Heart left ventricle (tissue), 16 donors: ENCODE data around the gene MLN. TPM values are rescaled to one million over a fixed set of nuclear protein-coding genes. Genes with fewer than 3 reads are reported as not detected.

Experiments
- ATAC-seq, 4 donors: fragments of 200-7000 bp; cut with Tn5 transposase; one replicate each; pipeline ENCODE4 v1.9.1; 2020 to 2022; ENCODE audit warnings: moderate library complexity in 4 of 4, mild to moderate bottlenecking in 3 of 4, moderate number of reproducible peaks in 1 of 4
- DNase-seq, 5 donors: peaks; one replicate each; pipeline ENCODE4 v3.0.0-alpha.2; 2020
- H3K27ac ChIP-seq, 12 donors: fragments of 200-600 bp; sonication (generic) in 4 of 12; one replicate each; pipeline versions ENCODE4 v1.5.0 to v1.8.0; 2016 to 2022; ENCODE audit warnings: mild to moderate bottlenecking in 2 of 12
- H3K27me3 ChIP-seq, 9 donors: fragments of 200-600 bp; sonication (generic) in 2 of 9; one replicate each; pipeline versions ENCODE4 v1.5.1 to v1.8.0; 2016 to 2022; ENCODE audit warnings: mild to moderate bottlenecking in 3 of 9
- H3K36me3 ChIP-seq, 9 donors: fragments of 200-600 bp; sonication (generic) in 2 of 9; one replicate each; pipeline versions ENCODE4 v1.5.0 to v1.8.0; 2018 to 2022; ENCODE audit warnings: mild to moderate bottlenecking in 2 of 9
- H3K4me1 ChIP-seq, 12 donors: fragments of 200-600 bp; sonication (generic) in 4 of 12; one replicate each; pipeline versions ENCODE4 v1.5.0 to v1.8.0; 2016 to 2022; ENCODE audit warnings: mild to moderate bottlenecking in 3 of 12
- H3K4me3 ChIP-seq, 12 donors: fragments of 200-600 bp; sonication (generic) in 4 of 12; one replicate each; pipeline versions ENCODE4 v1.5.0 to v1.8.0; 2017 to 2022; ENCODE audit warnings: mild to moderate bottlenecking in 9 of 12, moderate library complexity in 4 of 12
- H3K9me3 ChIP-seq, 12 donors: fragments of 200-600 bp; sonication (generic) in 4 of 12; one replicate each; pipeline versions ENCODE4 v1.5.0 to v1.8.0; 2016 to 2022; ENCODE audit warnings: mild to moderate bottlenecking in 1 of 12
- POLR2A ChIP-seq, 2 donors: fragments of 450-650 bp; IDR thresholded peaks; one replicate each; pipeline ENCODE4 v1.6.1; 2017; ENCODE audit warnings: antibody characterized with exemption in 2 of 2, mild to moderate bottlenecking in 2 of 2, moderate library complexity in 2 of 2
- WGBS, 4 donors: extraction: QIAGEN DNeasy Blood & Tissue Kit in 2 of 4; methylation state at CpG; one replicate each; pipeline versions ENCODE4 v1.1.5 to v1.1.7; 2013 to 2018; 5-methylcytosine and 5-hydroxymethylcytosine counted together
- intact Hi-C, 10 donors: fragments of 100-400 bp; cut with DNase I; formaldehyde crosslinking; loops; one replicate each; pipeline versions ENCODE4 v1.11.1 to v1.14.2; 2022
- polyA plus RNA-seq, 2 donors: library from polyadenylated mRNA; stranded (reverse); fragments of 200-250 nt; gene quantifications; one replicate each; pipeline ENCODE4 v1.2.3, GENCODE V29; 2013
- total RNA-seq, 9 donors: library from RNA; depleted of rRNA in 2 of 9; stranded (reverse); fragments of >200 nt in 2 of 9; fragmentation: NEBNext Ultra II Directional in 3 of 9; extraction: Animal tissue kit (Norgen Biotek cat#: 25700) in 3 of 9; gene quantifications; one replicate each; pipeline versions ENCODE4 v1.1.0 to v1.2.4, GENCODE V29; 2016 to 2023
- TF ChIP-seq, protein P1 (sequence below), 12 donors: fragments of 200-600 bp; sonication (generic) in 4 of 12; IDR thresholded peaks; one replicate each; pipeline versions ENCODE4 v1.5.0 to v1.8.0; 2018 to 2022; ENCODE audit warnings: antibody characterized with exemption in 12 of 12, mild to moderate bottlenecking in 5 of 12
- donor health status: ischemic (EF 13 %, LVEDD 7.1; RV severe dilation, severe dysfunction).
- donor health status: healthy with polysubstance abuse.
- donor health status: DM: no; HTN: yes; CAD: no.
- donor health status: DM: no; HTN: no; CAD: no.
- donor health status: ischemic (EF 25% LVEDD 6.9; RV normal size, moderate dysfunction).
- donor health status: ischemic (EF 25% LVEDD 5.7; RV mildly dilated, moderate dysfunction).
- donor health status: healthy.
- donor health status: DM: yes; HTN: yes; CAD: no.
- donor health status: ischemic (EF 35%, LVEDD 5.7; RV mildly dilated, moderate dysfunction).
- donor health status: nonischemic (EF 11% LVEDD 7.7; RV severe dilation, severe dysfunction).
- donor health status: DM: yes; HTN: yes; CAD: no.
- donor health status: PGD.
- donor health status: ischemic (EF 29% LVEDD 5.4; RV normal size, mild dysfunction).
- donor health status: nonischemic (EF 23%, LVEDD 6.1; RV moderate dilation, normal function).

Gene MLN
- total and polyA plus RNA-seq, 11 donors = not detected

DNA sequence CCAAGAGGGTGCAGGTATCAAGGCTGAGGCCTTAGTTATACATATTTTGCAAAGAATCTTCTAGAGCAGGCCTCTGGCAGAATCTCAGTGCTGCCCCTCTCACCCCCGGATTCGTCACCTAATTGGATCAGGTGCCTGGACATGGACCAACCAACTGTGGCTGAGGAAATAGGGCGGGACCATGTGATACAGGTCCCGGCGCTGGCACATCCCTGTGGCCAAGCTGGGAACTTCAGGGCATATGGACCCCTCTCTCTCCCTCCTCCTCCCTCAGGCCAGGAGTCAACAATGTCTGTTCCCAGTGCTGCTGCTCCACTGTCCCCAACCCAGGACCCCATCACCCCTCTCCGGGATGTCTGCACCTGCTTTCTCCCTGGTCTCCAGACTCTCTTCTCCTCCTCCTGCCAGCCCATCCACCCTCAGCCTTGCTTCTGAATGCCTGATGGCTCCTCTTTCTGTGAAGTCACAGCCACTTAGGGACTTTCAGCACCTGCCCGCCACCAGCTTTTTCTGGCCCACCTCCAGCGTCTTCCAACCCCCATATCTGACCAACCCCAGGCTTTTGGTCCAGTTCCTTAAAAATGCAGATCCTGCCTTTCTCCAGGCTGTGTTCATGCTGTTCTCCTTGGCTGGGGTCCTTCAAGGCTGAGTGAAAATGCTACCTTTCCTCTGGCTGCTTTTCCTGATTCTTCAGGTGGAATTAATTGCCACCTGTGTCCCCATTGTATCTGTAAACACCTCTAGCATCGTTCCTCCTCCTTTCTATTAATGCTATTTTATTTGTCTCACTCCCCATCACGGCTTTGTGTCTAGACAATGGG, 19.0 kb upstream of the MLN start:
- Histone ChIP-seq H3K27ac (no peak overlapping the region), H3K4me1 (peaks cover 0 to 4% (median 0%) of the 10 kb centered on the region in 12 donors), H3K27me3 (peaks cover 0 to 26% (median 0%) of the 10 kb centered on the region in 9 donors), H3K4me3 (no peak overlapping the region), H3K36me3 (no peaks in the 10 kb centered on the region), H3K9me3 (no peaks in the 10 kb centered on the region)
- TF ChIP-seq, protein P1, sequence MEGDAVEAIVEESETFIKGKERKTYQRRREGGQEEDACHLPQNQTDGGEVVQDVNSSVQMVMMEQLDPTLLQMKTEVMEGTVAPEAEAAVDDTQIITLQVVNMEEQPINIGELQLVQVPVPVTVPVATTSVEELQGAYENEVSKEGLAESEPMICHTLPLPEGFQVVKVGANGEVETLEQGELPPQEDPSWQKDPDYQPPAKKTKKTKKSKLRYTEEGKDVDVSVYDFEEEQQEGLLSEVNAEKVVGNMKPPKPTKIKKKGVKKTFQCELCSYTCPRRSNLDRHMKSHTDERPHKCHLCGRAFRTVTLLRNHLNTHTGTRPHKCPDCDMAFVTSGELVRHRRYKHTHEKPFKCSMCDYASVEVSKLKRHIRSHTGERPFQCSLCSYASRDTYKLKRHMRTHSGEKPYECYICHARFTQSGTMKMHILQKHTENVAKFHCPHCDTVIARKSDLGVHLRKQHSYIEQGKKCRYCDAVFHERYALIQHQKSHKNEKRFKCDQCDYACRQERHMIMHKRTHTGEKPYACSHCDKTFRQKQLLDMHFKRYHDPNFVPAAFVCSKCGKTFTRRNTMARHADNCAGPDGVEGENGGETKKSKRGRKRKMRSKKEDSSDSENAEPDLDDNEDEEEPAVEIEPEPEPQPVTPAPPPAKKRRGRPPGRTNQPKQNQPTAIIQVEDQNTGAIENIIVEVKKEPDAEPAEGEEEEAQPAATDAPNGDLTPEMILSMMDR (IDR thresholded peaks at IDR 0.05) = peak in 1 of 12 donors; percentile 19
- TF ChIP-seq POLR2A (IDR thresholded peaks at IDR 0.05) = no peak
- 51 to 59% (median 56%) methylated on average over 10 of the region's 10 CpGs for WGBS, 4 donors
- ATAC-seq (no peak), DNase-seq (no peak)
- intact Hi-C loops = no loop called here

DNA sequence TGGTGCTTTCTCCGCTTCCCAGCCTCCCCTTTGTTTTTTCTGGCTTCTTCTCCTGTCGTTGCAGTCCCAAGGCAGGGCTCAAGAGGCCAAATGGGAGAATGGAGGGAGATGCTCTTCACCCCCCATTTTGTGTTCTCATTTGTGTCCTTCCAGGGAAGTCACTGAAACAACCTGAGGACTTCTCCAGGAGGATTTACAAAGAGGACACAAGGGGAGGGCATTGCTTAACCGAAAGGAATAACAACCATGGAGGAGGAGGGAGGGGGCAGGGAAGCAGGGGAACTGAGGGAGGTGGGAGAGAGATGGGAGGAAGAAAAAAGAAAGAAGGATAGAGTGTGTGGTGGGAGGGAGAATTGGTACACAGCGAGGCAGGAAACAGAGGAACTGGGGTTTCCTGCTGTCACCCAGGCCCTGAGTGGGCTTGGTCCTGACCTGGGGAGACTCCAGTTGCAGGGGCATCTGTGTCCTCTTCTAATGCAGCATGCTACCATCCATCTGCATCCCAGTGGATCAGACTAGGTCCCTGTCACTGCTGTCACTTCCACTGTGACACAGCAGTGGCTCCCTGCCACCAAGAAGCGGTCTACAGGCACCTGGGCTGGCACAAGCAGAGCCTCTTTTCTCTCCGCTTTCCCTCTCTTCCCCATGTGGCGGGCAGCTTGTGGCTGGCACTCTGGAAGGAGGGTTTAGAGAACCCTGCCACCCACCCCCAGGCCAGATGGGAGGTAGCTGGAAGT, 17.1 kb upstream of the MLN start:
- intact Hi-C loops = no loop called here
- Histone ChIP-seq H3K4me1 (peaks cover 0 to 4% (median 0%) of the 10 kb centered on the region in 12 donors), H3K27me3 (peaks cover 0 to 24% (median 4%) of the 10 kb centered on the region in 9 donors), H3K27ac (no peak overlapping the region), H3K9me3 (no peaks in the 10 kb centered on the region), H3K36me3 (no peaks in the 10 kb centered on the region), H3K4me3 (no peak overlapping the region)
- ATAC-seq (no peak), DNase-seq (no peak)
- 60 to 72% (median 67%) methylated on average over 7 of the region's 7 CpGs for WGBS, 4 donors
- no peak for TF ChIP-seq POLR2A (IDR thresholded peaks at IDR 0.05)
- TF ChIP-seq, protein P1 (IDR thresholded peaks at IDR 0.05) = no peak

DNA sequence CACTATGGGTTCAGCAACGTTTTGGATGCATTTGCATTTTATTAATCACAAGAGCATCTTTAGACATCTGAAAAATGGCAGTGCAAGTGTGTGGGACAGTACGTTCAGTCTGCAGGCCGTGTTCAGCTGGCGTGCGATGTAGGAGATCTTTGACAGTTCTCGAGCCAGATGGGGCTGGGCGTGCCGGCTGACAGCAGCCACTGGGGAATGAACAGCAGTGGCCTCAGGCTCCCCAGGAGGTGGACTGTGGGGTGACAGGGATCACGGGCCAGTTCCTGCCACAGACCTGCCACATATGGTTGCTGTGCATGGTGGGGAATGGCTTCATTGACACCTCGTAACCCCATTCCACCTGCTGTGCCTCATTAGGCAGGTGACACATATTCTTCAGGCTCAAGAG, 16.4 kb upstream of the MLN start:
- H3K27me3 ChIP-seq = peaks cover 0 to 28% (median 5%) of the 10 kb centered on the region in 9 donors
- no peaks in the 10 kb centered on the region for H3K9me3 ChIP-seq
- H3K36me3 ChIP-seq = no peaks in the 10 kb centered on the region
- 55 to 68% (median 66%) methylated on average over 9 to 10 of the region's 10 CpGs for WGBS, 4 donors
- no peak overlapping the region for H3K4me3 ChIP-seq
- no peak for ATAC-seq
- no peak overlapping the region for H3K27ac ChIP-seq
- DNase-seq = no peak
- peaks cover 0 to 4% (median 0%) of the 10 kb centered on the region in 12 donors for H3K4me1 ChIP-seq
- TF ChIP-seq, protein P1 (IDR thresholded peaks at IDR 0.05) = no peak
- TF ChIP-seq POLR2A (IDR thresholded peaks at IDR 0.05) = no peak
- intact Hi-C loops = no loop called here

DNA sequence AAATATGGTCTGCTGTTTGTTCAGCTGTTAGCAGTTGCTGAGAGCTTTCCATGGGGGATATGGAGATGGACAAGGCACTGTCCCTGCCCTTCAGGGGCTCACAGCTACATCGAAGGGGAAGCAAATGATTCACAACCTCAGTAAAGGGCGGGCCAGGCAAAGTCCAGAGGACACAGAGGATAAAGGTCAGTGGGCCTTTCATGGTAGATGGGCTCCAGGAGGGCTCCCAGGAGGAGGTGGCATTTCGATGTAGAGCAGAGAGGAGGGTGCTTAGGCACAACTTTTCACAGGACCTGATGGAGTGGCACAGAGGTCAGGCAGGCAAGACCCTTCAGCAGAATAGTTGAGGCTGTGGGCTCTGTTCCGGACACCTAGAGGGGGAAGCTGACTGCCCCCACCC, 15.2 kb upstream of the MLN start:
- TF ChIP-seq, protein P1 (IDR thresholded peaks at IDR 0.05) = no peak
- TF ChIP-seq POLR2A (IDR thresholded peaks at IDR 0.05) = no peak
- Histone ChIP-seq H3K4me1 (no peaks in the 10 kb centered on the region), H3K27me3 (peaks cover 0 to 40% (median 11%) of the 10 kb centered on the region in 9 donors), H3K36me3 (no peaks in the 10 kb centered on the region), H3K9me3 (no peaks in the 10 kb centered on the region), H3K27ac (no peak overlapping the region), H3K4me3 (no peak overlapping the region)
- ATAC-seq (no peak), DNase-seq (no peak)
- intact Hi-C loops = no loop called here
- 64 to 82% (median 79%) methylated on average over 3 to 4 of the region's 4 CpGs for WGBS, 4 donors
